NCI-H69 (cell line): ENCODE data around the gene ATP1A1.

ENCODE experiments used
- DNase-seq: peaks from one replicate; lab custom pipeline; 2025; lab: John Stamatoyannopoulos, UW

ATP1A1 gene

GRCh38 chr1:116440731-116441130, 67.7 kb downstream of the ATP1A1 start:
- DNase-seq, result no peak

- no peak for DNase-seq
Measured at GRCh38 chr1:116445534-116445933, 72.5 kb downstream of the ATP1A1 start.

- DNase-seq, result no peak
Measured at GRCh38 chr1:116446686-116447085, 73.6 kb downstream of the ATP1A1 start.

GRCh38 chr1:116448785-116449385, 75.8 kb downstream of the ATP1A1 start:
- DNase-seq, result peak; percentile 86

- no peak for DNase-seq
Measured at GRCh38 chr1:116449578-116449977, 76.5 kb downstream of the ATP1A1 start.

- peak; percentile 60 for DNase-seq
Measured at GRCh38 chr1:116451702-116452101, 78.7 kb downstream of the ATP1A1 start.

GRCh38 chr1:116453481-116453880, 80.4 kb downstream of the ATP1A1 start:
- no peak for DNase-seq

GRCh38 chr1:116453906-116454305, 80.9 kb downstream of the ATP1A1 start:
- DNase-seq, result no peak
